ENCODE data around the gene SLC7A4.
"Not testable (repeated sequence)": the region's sequence is repeated elsewhere in the genome, so short reads cannot be mapped to it uniquely, and the experiment has no call there.

SLC7A4 gene

GRCh38 chr22:21009638-21010425 is 22.5 kb downstream of the SLC7A4 start:
- TF ChIP-seq ZNF274 (IDR thresholded peaks at IDR 0.05; ENCODE audit: low read depth, low read length): no peak
- H3K4me3 ChIP-seq (ENCODE audit: low read length): no peak overlapping the region

DNA sequence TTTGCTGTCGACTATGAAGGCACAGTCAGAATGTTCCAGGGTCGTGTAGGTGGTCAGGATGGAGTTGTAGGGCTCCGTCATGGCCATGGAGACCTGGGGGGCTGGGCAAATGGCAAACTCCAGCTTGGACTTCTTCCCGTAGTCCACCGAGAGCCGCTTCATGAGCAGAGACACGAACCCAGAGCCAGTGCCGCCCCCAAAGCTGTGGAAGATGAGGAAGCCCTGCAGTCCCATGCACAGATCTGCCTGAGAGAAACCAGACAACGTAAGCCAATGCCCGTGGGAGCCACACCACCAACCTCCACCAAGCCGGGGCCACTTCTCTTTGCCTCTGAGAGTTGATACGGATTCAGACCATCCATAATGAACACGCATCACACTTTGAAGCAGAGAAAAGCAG is 23.2 kb downstream of the SLC7A4 start:
- H3K4me3 ChIP-seq (ENCODE audit: low read length): not testable (repeated sequence)

GRCh38 chr22:21003782-21004181 is 28.6 kb downstream of the SLC7A4 start:
- no peak overlapping the region for H3K4me3 ChIP-seq (ENCODE audit: low read length)
- no peak for TF ChIP-seq ZNF274 (IDR thresholded peaks at IDR 0.05; ENCODE audit: low read depth, low read length)

- TF ChIP-seq ZNF274 (IDR thresholded peaks at IDR 0.05; ENCODE audit: low read depth, low read length): no peak
- H3K4me3 ChIP-seq (ENCODE audit: low read length): peak within 1 kb of the TSS; percentile 89
Observed at GRCh38 chr22:21001601-21002325, 30.6 kb downstream of the SLC7A4 start, which contains the start of gene THAP7. Gene THAP7 (minus strand): TSS chr22:21002118. CDS start chr22:21001911, 207 bp downstream.

DNA sequence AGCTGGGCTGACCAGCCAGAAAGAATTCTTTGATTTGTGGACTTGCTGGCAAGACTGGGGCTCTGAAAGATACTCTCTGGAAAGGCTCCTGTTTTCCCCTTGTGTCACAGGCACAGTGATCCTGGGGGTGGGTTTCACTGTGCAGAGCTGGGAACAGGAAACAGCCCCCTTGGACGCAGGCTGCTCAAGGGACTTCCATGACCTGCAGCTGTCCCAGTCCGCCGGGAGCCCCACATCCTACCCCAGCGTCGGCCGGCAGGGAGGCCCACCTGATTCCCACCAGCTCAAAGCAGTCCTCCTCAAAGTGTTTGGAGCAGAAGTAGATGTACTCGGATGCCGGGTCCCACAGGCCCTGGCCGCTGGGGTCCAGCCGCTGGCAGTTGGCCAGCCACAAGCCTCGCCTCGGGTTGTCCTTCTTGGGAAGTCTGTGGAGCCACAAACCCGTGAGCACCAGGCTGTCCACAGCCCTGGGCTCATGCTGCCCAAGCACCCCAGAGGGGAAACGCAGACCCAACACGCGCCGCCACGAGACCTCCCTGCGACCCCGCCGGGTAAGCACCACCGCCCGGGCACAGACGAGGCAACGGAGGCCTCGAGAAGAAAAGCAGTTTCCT is 31.3 kb downstream of the SLC7A4 start:
- no peak for TF ChIP-seq ZNF274 (IDR thresholded peaks at IDR 0.05; ENCODE audit: low read depth, low read length)

DNA sequence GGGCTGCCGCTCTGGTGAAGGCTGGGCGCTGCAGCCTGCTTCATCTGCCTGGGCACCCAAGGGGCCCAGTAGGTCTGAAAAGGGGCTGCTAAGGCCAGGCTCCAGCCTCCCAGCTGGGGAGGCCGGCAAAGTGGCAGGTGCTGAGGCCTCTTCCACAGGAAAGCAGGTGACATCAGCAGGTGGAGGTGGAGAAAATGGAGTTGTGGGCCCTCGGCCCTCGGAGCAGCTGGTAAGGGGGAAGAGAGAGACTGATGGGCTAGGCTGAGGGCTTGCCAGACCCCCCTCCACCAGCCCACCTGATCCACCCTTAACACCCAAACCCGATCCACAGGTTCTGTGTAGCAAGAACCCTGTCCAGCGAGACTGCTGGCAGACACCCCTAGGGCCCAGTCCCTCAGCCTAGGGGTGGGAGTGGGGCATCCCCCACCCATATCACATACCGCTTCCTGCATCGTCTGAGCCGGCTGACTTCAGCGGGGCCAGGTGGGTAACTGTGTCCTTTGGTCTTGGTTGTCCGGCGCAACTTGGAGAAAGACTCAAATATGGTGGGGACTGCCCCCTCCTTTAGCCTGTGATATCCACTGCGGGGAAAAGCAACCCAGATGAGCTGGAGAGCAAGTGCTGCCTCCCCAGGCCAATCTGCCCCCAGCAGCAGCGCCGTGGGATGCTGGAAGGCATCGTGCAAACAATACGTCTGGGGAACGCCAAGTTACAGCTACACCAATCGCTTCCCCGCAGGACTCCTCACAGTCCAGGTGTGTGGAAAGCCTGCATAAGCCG is 32.0 kb downstream of the SLC7A4 start:
- peak overlapping the region; percentile 89 for H3K4me3 ChIP-seq (ENCODE audit: low read length)
- TF ChIP-seq ZNF274 (IDR thresholded peaks at IDR 0.05; ENCODE audit: low read depth, low read length): no peak

More for the DNA sequence above, 31.3 kb downstream of the SLC7A4 start:
- H3K4me3 ChIP-seq (ENCODE audit: low read length): peak overlapping the region; percentile 89

GRCh38 chr22:20999350-21000206 is 32.8 kb downstream of the SLC7A4 start:
- no peak for TF ChIP-seq ZNF274 (IDR thresholded peaks at IDR 0.05; ENCODE audit: low read depth, low read length)

DNA sequence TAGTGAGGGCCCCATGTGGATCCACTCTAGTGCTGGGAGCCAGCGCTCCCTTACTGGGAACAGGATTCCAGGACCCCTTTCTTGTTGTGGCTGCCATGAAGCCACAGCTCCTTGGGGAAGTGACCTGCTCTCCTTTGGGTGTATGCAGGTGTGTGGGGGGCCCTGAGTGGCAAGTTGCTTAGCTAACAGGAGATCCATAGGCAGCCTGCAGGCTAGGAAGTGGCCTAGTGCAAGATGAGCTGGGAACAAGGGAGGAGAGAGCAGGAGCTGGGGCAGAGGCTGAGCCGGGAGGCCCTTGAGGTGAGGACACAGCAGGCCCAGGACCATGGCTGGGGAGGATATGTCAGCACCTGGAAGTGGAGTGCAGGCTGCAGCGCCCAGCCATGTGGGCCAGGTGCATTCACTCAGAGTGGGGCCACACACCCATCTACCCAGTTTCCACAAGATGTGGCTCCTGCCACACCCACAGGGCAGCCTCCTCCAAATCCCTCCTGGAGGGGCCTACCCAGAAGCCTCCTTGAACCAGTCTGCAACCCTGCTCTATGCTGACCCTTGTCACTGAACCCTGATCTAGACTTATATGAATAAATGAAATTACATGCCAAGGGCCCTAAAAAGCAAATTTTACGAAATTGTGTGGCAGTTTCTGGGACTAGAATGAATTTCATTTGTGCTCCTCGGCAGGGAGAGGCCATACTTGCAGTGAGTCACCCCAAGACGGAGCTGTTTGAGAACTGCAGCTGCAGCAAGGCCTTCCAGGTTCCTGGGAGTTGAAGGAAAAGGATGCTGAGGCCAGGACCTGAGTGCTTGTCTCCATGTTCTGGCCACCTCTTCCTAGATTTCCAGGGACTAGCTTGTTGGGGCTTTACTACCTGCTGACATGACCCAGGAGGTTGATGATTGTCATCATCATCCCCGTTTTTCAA is 33.7 kb downstream of the SLC7A4 start:
- TF ChIP-seq ZNF274 (IDR thresholded peaks at IDR 0.05; ENCODE audit: low read depth, low read length): no peak
- H3K4me3 ChIP-seq (ENCODE audit: low read length): no peak overlapping the region

More at GRCh38 chr22:20999350-21000206, 32.8 kb downstream of the SLC7A4 start:
- no peak overlapping the region for H3K4me3 ChIP-seq (ENCODE audit: low read length)

GRCh38 chr22:20997536-20998257 is 34.7 kb downstream of the SLC7A4 start:
- no peak overlapping the region for H3K4me3 ChIP-seq (ENCODE audit: low read length)
- no peak for TF ChIP-seq ZNF274 (IDR thresholded peaks at IDR 0.05; ENCODE audit: low read depth, low read length)

DNA sequence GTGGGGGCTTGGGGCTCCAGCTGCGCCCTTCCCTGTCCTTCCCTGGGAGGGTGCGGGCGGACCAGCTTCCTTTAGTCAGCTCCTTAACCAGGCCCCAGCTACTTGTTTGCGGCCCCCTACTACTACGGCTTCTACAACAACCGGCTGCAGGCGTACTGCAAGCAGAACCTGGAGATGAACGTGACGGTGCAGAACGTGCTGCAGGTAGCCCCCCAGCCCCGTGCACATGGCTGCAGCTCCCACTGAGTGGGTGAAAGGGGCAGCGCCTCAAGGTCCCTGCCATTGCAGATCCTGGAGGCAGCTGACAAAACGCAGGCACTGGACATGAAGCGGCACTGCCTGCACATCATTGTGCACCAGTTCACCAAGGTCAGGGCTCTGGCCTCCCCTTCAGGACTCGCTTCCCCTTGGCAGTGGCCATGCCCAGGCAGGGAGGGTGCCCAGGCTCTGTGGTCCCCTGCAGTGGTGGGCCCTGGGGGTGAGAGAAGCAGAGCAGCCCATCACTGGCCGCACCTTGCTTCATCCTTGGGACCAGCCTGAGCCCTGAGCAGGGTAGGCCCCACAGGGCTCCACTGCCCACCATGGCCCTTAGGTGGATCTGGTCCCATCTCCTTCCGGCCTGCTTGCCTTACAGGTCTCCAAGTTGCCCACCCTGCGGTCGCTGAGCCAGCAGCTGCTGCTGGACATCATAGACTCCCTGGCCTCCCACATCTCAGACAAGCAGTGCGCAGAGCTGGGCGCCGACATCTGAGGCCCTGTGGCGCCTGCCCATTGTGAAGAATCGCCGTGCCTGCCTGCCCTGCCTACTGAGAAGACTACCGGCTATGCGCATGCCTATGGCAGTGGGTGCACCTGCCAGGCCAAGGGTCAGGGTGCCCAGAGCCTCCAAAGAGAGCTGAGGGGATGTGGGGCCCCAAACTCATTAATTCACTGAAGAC is 35.5 kb downstream of the SLC7A4 start:
- no peak for TF ChIP-seq ZNF274 (IDR thresholded peaks at IDR 0.05; ENCODE audit: low read depth, low read length)
- H3K4me3 ChIP-seq (ENCODE audit: low read length): no peak overlapping the region

DNA sequence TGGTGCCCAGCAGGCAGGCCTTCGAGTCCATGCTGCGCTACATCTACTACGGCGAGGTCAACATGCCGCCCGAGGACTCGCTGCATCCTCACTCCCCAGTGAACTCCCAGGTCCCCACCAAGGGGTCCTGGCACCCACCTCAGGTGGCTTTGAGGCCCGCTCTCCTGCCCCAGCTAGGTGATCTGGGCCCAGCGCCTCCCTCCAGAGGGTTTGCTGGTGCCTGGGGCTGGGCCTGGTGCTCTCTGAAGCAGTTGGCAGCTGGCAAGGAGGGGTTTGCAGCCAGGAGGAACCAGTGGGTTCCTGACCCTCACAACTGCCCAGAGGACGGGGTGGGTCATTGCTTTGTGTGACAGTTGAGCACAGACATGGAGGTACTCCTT is 36.3 kb downstream of the SLC7A4 start:
- no peak for TF ChIP-seq ZNF274 (IDR thresholded peaks at IDR 0.05; ENCODE audit: low read depth, low read length)
- H3K4me3 ChIP-seq (ENCODE audit: low read length): no peak overlapping the region

Data from GM08714 (cell line).